H9 (cell line): ENCODE measurements around the gene FBLN7. TPM values are rescaled to one million over a fixed set of nuclear protein-coding genes. Genes with fewer than 3 reads are reported as not detected.

Experiments used
- DNase-seq: peaks from one replicate; pipeline ENCODE4 v3.0.0-alpha.2; 2017
- H2AFZ ChIP-seq: one replicate; pipeline ENCODE4 v1.6.1; 2013; ENCODE audit warnings: mild to moderate bottlenecking, low read length, control low read depth, moderate library complexity
- H2AK5ac ChIP-seq: 2 replicates; pipeline ENCODE4 v1.6.1; 2013; ENCODE audit warnings: low read length, control low read depth, mixed read lengths; ENCODE audit not compliant: insufficient read length
- H2BK120ac ChIP-seq: one replicate; pipeline ENCODE4 v1.6.1; 2013; ENCODE audit warnings: low read depth, mild to moderate bottlenecking, low read length, control low read depth, inconsistent platforms; ENCODE audit not compliant: poor library complexity, severe bottlenecking
- H2BK12ac ChIP-seq: 2 replicates; pipeline ENCODE4 v1.6.1; 2013; ENCODE audit warnings: low read length, control low read depth, mixed read lengths, low read depth; ENCODE audit not compliant: insufficient read length
- H2BK15ac ChIP-seq: 2 replicates; pipeline ENCODE4 v1.6.1; 2013; ENCODE audit warnings: low read depth, low read length, control low read depth
- H2BK20ac ChIP-seq: one replicate; pipeline ENCODE4 v1.6.1; 2013; ENCODE audit warnings: low read depth, mild to moderate bottlenecking, low read length, control low read depth, inconsistent platforms; ENCODE audit not compliant: poor library complexity, severe bottlenecking
- H2BK5ac ChIP-seq: 2 replicates; pipeline ENCODE4 v1.6.1; 2013; ENCODE audit warnings: low read length, control low read depth, mixed read lengths; ENCODE audit not compliant: insufficient read length
- H3K14ac ChIP-seq: 2 replicates; pipeline ENCODE4 v1.6.1; 2013; ENCODE audit warnings: low read length, control low read depth; ENCODE audit not compliant: insufficient read depth
- H3K18ac ChIP-seq: 2 replicates; pipeline ENCODE4 v1.6.1; 2013; ENCODE audit warnings: low read depth, mild to moderate bottlenecking, mixed read lengths, low read length, control low read depth; ENCODE audit not compliant: insufficient read length
- H3K23ac ChIP-seq: 2 replicates; pipeline ENCODE4 v1.6.1; 2013; ENCODE audit warnings: low read length, control low read depth, mixed read lengths, low read depth; ENCODE audit not compliant: insufficient read length
- H3K23me2 ChIP-seq: 2 replicates; pipeline ENCODE4 v1.6.1; 2013; ENCODE audit warnings: low read depth, mild to moderate bottlenecking, mixed read lengths, low read length, control low read depth; ENCODE audit not compliant: insufficient read length, poor library complexity, severe bottlenecking
- H3K27ac ChIP-seq: 2 replicates; pipeline ENCODE4 v1.5.1; 2013; ENCODE audit warnings: low read length, control low read depth, mixed read lengths, low read depth; ENCODE audit not compliant: insufficient read length
- H3K27me3 ChIP-seq: 2 replicates; pipeline ENCODE4 v1.6.1; 2013; ENCODE audit warnings: low read length, control low read depth, inconsistent platforms; ENCODE audit not compliant: insufficient read depth
- H3K4ac ChIP-seq: 2 replicates; pipeline ENCODE4 v1.6.1; 2013; ENCODE audit warnings: low read depth, mild to moderate bottlenecking, control low read depth, inconsistent platforms, low read length, moderate library complexity
- H3K4me1 ChIP-seq: 2 replicates; pipeline ENCODE4 v1.6.1; 2013; ENCODE audit warnings: low read length, control low read depth, inconsistent platforms; ENCODE audit not compliant: insufficient read depth
- H3K4me2 ChIP-seq: 2 replicates; pipeline ENCODE4 v1.6.1; 2013; ENCODE audit warnings: low read length, control low read depth, mixed read lengths; ENCODE audit not compliant: insufficient read length, insufficient read depth
- H3K56ac ChIP-seq: 2 replicates; pipeline ENCODE4 v1.6.1; 2013; ENCODE audit warnings: low read depth, mild to moderate bottlenecking, mixed read lengths, low read length, control low read depth; ENCODE audit not compliant: insufficient read length
- H3K79me1 ChIP-seq: 2 replicates; pipeline ENCODE4 v1.6.1; 2013; ENCODE audit warnings: low read depth, mild to moderate bottlenecking, moderate library complexity, low read length, control low read depth, inconsistent platforms; ENCODE audit not compliant: insufficient read depth, poor library complexity, severe bottlenecking
- H3K79me2 ChIP-seq: 2 replicates; pipeline ENCODE4 v1.6.1; 2013; ENCODE audit warnings: low read length, control low read depth, inconsistent platforms; ENCODE audit not compliant: insufficient read depth
- H3K9ac ChIP-seq: 2 replicates; pipeline ENCODE4 v1.6.1; 2013; ENCODE audit warnings: low read length, control low read depth, mixed read lengths; ENCODE audit not compliant: insufficient read length; ENCODE audit errors: extremely low read depth
- H3K9me3 ChIP-seq: one replicate; pipeline ENCODE4 v1.6.1; 2013; ENCODE audit warnings: low read depth, low read length, inconsistent platforms; ENCODE audit not compliant: control insufficient read depth
- H3T11ph ChIP-seq: one replicate; pipeline ENCODE4 v1.6.1; 2013; ENCODE audit warnings: mild to moderate bottlenecking, low read length, control low read depth, inconsistent platforms
- H4K20me1 ChIP-seq: one replicate; pipeline ENCODE4 v1.6.1; 2013; ENCODE audit not compliant: control insufficient read depth, insufficient read length, insufficient read depth
- H4K5ac ChIP-seq: 2 replicates; pipeline ENCODE4 v1.6.1; 2013; ENCODE audit warnings: low read depth, mild to moderate bottlenecking, mixed read lengths, low read length, control low read depth; ENCODE audit not compliant: insufficient read length
- H4K8ac ChIP-seq: replicated peaks from 2 replicates; pipeline ENCODE4 v1.6.1; 2013; ENCODE audit warnings: low read length, control low read depth, mixed read lengths, low read depth; ENCODE audit not compliant: insufficient read length
- H4K91ac ChIP-seq: 2 replicates; pipeline ENCODE4 v1.6.1; 2013; ENCODE audit warnings: low read depth, mild to moderate bottlenecking, moderate library complexity, mixed read lengths, low read length, control low read depth; ENCODE audit not compliant: insufficient read length
- H3K27ac Mint-ChIP-seq, 3 experiments: 2 replicates in 2 of 3; 3 replicates in 1 of 3; pipeline ENCODE4 v1.8.0; 2020 to 2021; ENCODE audit warnings: mixed read lengths in 3 of 3, mild to moderate bottlenecking in 1 of 3, moderate library complexity in 1 of 3
- H3K27me3 Mint-ChIP-seq: 2 replicates; pipeline ENCODE4 v1.8.0; 2021; ENCODE audit warnings: low read depth, mild to moderate bottlenecking, moderate library complexity, mixed read lengths
- H3K36me3 Mint-ChIP-seq, 3 experiments: 2 replicates in 2 of 3; 3 replicates in 1 of 3; pipeline ENCODE4 v1.8.0; 2020 to 2021; ENCODE audit warnings: low read depth in 3 of 3, mixed read lengths in 3 of 3; ENCODE audit not compliant: insufficient read depth in 1 of 3
- H3K4me1 Mint-ChIP-seq, 2 experiments: 2 replicates each; pipeline ENCODE4 v1.8.0; 2020; ENCODE audit warnings: mixed read lengths in 2 of 2
- H3K4me3 Mint-ChIP-seq, 2 experiments: 2 replicates in 1 of 2; 3 replicates in 1 of 2; pipeline ENCODE4 v1.8.0; 2020 to 2021; ENCODE audit warnings: mild to moderate bottlenecking in 2 of 2, mixed read lengths in 2 of 2, moderate library complexity in 1 of 2
- H3K9me3 Mint-ChIP-seq, 2 experiments: 2 replicates in 1 of 2; 3 replicates in 1 of 2; pipeline ENCODE4 v1.8.0; 2020; ENCODE audit warnings: mild to moderate bottlenecking in 2 of 2, mixed read lengths in 2 of 2, moderate library complexity in 1 of 2
- WGBS: extraction: QIAGEN DNeasy Blood & Tissue Kit; methylation state at CpG from one replicate; pipeline ENCODE4 v1.1.7; 2013; ENCODE audit warnings: missing lambda C conversion rate, low lambda C conversion rate, mixed read lengths; ENCODE audit not compliant: insufficient read length; ENCODE audit errors: extremely low coverage; 5-methylcytosine and 5-hydroxymethylcytosine counted together
- total RNA-seq: library from RNA; stranded (reverse); gene quantifications from 2 replicates; pipeline ENCODE4 v1.2.1, GENCODE V29; 2021
- TF ChIP-seq, protein P1 (sequence below): fragments of 200-600 bp; sonication (generic); conservative IDR thresholded peaks from 3 replicates; pipeline ENCODE4 v1.8.0; 2021; ENCODE audit warnings: antibody characterized with exemption, mild to moderate bottlenecking

FBLN7 gene
- total RNA-seq, 1 experiment from 2014 or later, result 1.3 TPM

DNA sequence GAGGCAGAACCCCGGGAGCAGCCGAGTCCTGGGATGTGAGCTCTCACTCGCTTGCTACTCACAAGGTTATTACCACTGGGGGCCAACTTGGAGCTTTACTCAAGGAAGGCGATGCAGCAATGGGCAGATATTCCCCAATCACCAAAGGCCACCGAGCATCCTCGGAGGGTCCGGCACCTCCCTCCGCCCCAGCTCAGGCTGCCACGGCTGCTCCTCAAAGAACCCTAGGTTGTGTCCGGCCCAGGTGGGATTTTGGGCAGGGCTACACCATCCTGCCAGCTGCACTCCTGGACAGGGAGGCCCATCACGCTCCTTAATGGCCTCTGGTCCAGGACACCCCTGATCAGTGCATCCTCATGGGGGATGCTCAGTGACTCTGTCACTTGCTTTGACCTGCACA, 24.8 kb downstream of the FBLN7 start:
- Histone ChIP-seq H4K8ac (no peak overlapping the region), H4K91ac (no peak overlapping the region), H3K9me3 (no peaks in the 10 kb centered on the region), H3K4me1 (no peaks in the 10 kb centered on the region), H3K23ac (no peak overlapping the region), H2BK20ac (no peak overlapping the region), H3K79me2 (no peaks in the 10 kb centered on the region), H4K5ac (no peak overlapping the region), H2AK5ac (no peak overlapping the region), H4K20me1 (peaks cover 6% of the 10 kb centered on the region), H3K79me1 (no peaks in the 10 kb centered on the region), H3K4ac (no peak overlapping the region), H3T11ph (no peak overlapping the region), H2BK120ac (no peak overlapping the region), H3K56ac (no peak overlapping the region), H3K23me2 (no peaks in the 10 kb centered on the region), H3K4me2 (no peak overlapping the region), H2BK15ac (no peak overlapping the region), H2BK12ac (no peak overlapping the region), H3K27ac (no peak overlapping the region), H3K18ac (no peak overlapping the region), H3K27me3 (no peaks in the 10 kb centered on the region), H2BK5ac (no peak overlapping the region), H2AFZ (no peak overlapping the region), H3K9ac (no peak overlapping the region), H3K14ac (no peak overlapping the region)
- H3K27ac Mint-ChIP-seq, result no peak overlapping the region
- peak; percentile 10 for DNase-seq
- no CpG with 5 or more reads among the region's 11 CpGs for WGBS
- peaks cover 2 to 7% of the 10 kb centered on the region in 2 experiments; a peak in 3 of 4 replicates for H3K4me1 Mint-ChIP-seq
- no peak overlapping the region for H3K4me3 Mint-ChIP-seq
- no peaks in the 10 kb centered on the region for H3K9me3 Mint-ChIP-seq
- H3K27me3 Mint-ChIP-seq, result no peaks in the 10 kb centered on the region; the same call in 1 of the 2 replicates
- TF ChIP-seq, protein P1, sequence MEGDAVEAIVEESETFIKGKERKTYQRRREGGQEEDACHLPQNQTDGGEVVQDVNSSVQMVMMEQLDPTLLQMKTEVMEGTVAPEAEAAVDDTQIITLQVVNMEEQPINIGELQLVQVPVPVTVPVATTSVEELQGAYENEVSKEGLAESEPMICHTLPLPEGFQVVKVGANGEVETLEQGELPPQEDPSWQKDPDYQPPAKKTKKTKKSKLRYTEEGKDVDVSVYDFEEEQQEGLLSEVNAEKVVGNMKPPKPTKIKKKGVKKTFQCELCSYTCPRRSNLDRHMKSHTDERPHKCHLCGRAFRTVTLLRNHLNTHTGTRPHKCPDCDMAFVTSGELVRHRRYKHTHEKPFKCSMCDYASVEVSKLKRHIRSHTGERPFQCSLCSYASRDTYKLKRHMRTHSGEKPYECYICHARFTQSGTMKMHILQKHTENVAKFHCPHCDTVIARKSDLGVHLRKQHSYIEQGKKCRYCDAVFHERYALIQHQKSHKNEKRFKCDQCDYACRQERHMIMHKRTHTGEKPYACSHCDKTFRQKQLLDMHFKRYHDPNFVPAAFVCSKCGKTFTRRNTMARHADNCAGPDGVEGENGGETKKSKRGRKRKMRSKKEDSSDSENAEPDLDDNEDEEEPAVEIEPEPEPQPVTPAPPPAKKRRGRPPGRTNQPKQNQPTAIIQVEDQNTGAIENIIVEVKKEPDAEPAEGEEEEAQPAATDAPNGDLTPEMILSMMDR, result no peak
- H3K36me3 Mint-ChIP-seq, result no peaks in the 10 kb centered on the region
